CD14-positive monocyte (primary cell): Measurements from ENCODE around the gene PRSS23. TPM values are rescaled to one million over a fixed set of nuclear protein-coding genes. Genes with fewer than 3 reads are reported as not detected.

Source experiments
- DNase-seq, 3 donors: peaks; one replicate each; pipeline ENCODE4 v3.0.0-alpha.2; 2011 to 2022
- H2AFZ ChIP-seq: 2 replicates; pipeline ENCODE4 v1.6.0; 2012; ENCODE audit warnings: mild to moderate bottlenecking, low read depth, low read length, inconsistent platforms; ENCODE audit not compliant: insufficient read depth, poor library complexity, severe bottlenecking
- H3K27ac ChIP-seq, 2 donors: 1 replicate in 1 of 2; 2 replicates in 1 of 2; pipeline ENCODE4 v1.5.1; 2012 to 2013; ENCODE audit warnings: low read length in 2 of 2, control low read depth in 1 of 2, inconsistent platforms in 1 of 2, low read depth in 1 of 2, mild to moderate bottlenecking in 1 of 2
- H3K27me3 ChIP-seq, 2 donors: one replicate each; pipeline versions ENCODE4 v1.6.0 to v1.6.1; 2011 to 2013; ENCODE audit warnings: low read length in 2 of 2; ENCODE audit not compliant: control insufficient read depth in 2 of 2, insufficient read depth in 2 of 2
- H3K36me3 ChIP-seq, 2 donors: replicated peaks in 1 of 2; 1 replicate in 1 of 2; 2 replicates in 1 of 2; pipeline versions ENCODE4 v1.5.1 to v1.6.1; 2012 to 2013; ENCODE audit warnings: low read length in 2 of 2, control low read depth in 1 of 2, inconsistent platforms in 1 of 2, mild to moderate bottlenecking in 1 of 2; ENCODE audit not compliant: insufficient read depth in 2 of 2, control insufficient read depth in 1 of 2
- H3K4me1 ChIP-seq, 2 donors: 1 replicate in 1 of 2; 2 replicates in 1 of 2; pipeline versions ENCODE4 v1.5.1 to v1.6.1; 2012 to 2013; ENCODE audit warnings: low read length in 2 of 2, control low read depth in 1 of 2, inconsistent platforms in 1 of 2, mild to moderate bottlenecking in 1 of 2, moderate library complexity in 1 of 2; ENCODE audit not compliant: insufficient read depth in 2 of 2, control insufficient read depth in 1 of 2
- H3K4me2 ChIP-seq: replicated peaks from 2 replicates; pipeline ENCODE3; 2012; ENCODE audit warnings: low read length, moderate library complexity, mild to moderate bottlenecking; ENCODE audit not compliant: poor library complexity, severe bottlenecking; ENCODE audit errors: extremely low read depth
- H3K4me3 ChIP-seq, 3 experiments: fragments of 200-600 bp in 1 of 3; sonication (generic) in 1 of 3; replicated peaks in 1 of 3; 1 replicate in 2 of 3; 2 replicates in 1 of 3; pipeline ENCODE4 v1.5.1; 2011 to 2013; ENCODE audit warnings: low read length in 3 of 3, mild to moderate bottlenecking in 3 of 3, control low read depth in 2 of 3, low read depth in 2 of 3, inconsistent platforms in 1 of 3, moderate library complexity in 1 of 3
- H3K79me2 ChIP-seq: 2 replicates; pipeline ENCODE4 v1.6.0; 2012; ENCODE audit warnings: mild to moderate bottlenecking, control low read depth, inconsistent platforms, low read length, moderate library complexity; ENCODE audit not compliant: insufficient read depth
- H3K9ac ChIP-seq: 2 replicates; pipeline ENCODE4 v1.6.0; 2017; ENCODE audit warnings: low read length, mild to moderate bottlenecking; ENCODE audit not compliant: insufficient read depth, poor library complexity, severe bottlenecking
- H3K9me3 ChIP-seq, 2 donors: replicated peaks in 1 of 2; 1 replicate in 1 of 2; 2 replicates in 1 of 2; pipeline versions ENCODE4 v1.5.1 to v1.6.1; 2012 to 2013; ENCODE audit warnings: low read length in 2 of 2, control low read depth in 1 of 2; ENCODE audit not compliant: control insufficient read depth in 1 of 2, insufficient read depth in 1 of 2
- H4K20me1 ChIP-seq: 2 replicates; pipeline ENCODE4 v1.6.0; 2012; ENCODE audit warnings: mild to moderate bottlenecking, low read length, control low read depth, moderate library complexity; ENCODE audit not compliant: insufficient read depth
- H3K27ac Mint-ChIP-seq, 7 donors: one replicate each; pipeline ENCODE4 v1.8.0; 2020; ENCODE audit warnings: mild to moderate bottlenecking in 7 of 7, mixed read lengths in 7 of 7, moderate library complexity in 6 of 7, inconsistent platforms in 2 of 7
- H3K27me3 Mint-ChIP-seq, 3 donors: one replicate each; pipeline ENCODE4 v1.8.0; 2021 to 2022; ENCODE audit warnings: low read depth in 3 of 3, mild to moderate bottlenecking in 3 of 3, mixed read lengths in 3 of 3, moderate library complexity in 3 of 3, inconsistent platforms in 1 of 3
- H3K36me3 Mint-ChIP-seq, 2 donors: one replicate each; pipeline ENCODE4 v1.8.0; 2020; ENCODE audit warnings: mixed read lengths in 2 of 2, inconsistent platforms in 1 of 2, mild to moderate bottlenecking in 1 of 2
- H3K4me1 Mint-ChIP-seq: one replicate; pipeline ENCODE4 v1.8.0; 2020; ENCODE audit warnings: mild to moderate bottlenecking, mixed read lengths
- H3K4me3 Mint-ChIP-seq, 2 donors: one replicate each; pipeline ENCODE4 v1.8.0; 2020; ENCODE audit warnings: mild to moderate bottlenecking in 2 of 2, mixed read lengths in 2 of 2, moderate library complexity in 1 of 2
- H3K9me3 Mint-ChIP-seq, 7 donors: one replicate each; pipeline ENCODE4 v1.8.0; 2020 to 2022; ENCODE audit warnings: mixed read lengths in 7 of 7, mild to moderate bottlenecking in 6 of 7, moderate library complexity in 6 of 7, inconsistent platforms in 2 of 7
- WGBS: methylation state at CpG from one replicate; pipeline ENCODE4 v1.1.5; 2013; ENCODE audit warnings: missing lambda C conversion rate; ENCODE audit not compliant: insufficient coverage; 5-methylcytosine and 5-hydroxymethylcytosine counted together
- intact Hi-C, 2 donors: fragments of 100-400 bp; cut with micrococcal nuclease; formaldehyde crosslinking; loops; one replicate each; pipeline versions ENCODE4 v1.15.0 to v1.15.1; 2023
- polyA plus RNA-seq, 3 donors: library from polyadenylated mRNA; depleted of rRNA in 1 of 3; unstranded in 2 of 3; stranded (reverse) in 1 of 3; fragments of 300-500 nt in 2 of 3; fragments of >200 nt in 1 of 3; fragmentation: Illumina TruSeq in 2 of 3; gene quantifications; 1 replicate in 2 of 3; 2 replicates in 1 of 3; pipeline ENCODE4 v1.2.3, GENCODE V29; 2012 to 2021
- TF ChIP-seq, protein P1 (sequence below): fragments of 200-600 bp; IDR thresholded peaks from one replicate; pipeline ENCODE4 v1.8.0; 2022; ENCODE audit warnings: antibody characterized with exemption, mild to moderate bottlenecking

Gene PRSS23
- polyA plus RNA-seq, 3 donors: 0.08 to 0.19 TPM; not detected in 1

DNA sequence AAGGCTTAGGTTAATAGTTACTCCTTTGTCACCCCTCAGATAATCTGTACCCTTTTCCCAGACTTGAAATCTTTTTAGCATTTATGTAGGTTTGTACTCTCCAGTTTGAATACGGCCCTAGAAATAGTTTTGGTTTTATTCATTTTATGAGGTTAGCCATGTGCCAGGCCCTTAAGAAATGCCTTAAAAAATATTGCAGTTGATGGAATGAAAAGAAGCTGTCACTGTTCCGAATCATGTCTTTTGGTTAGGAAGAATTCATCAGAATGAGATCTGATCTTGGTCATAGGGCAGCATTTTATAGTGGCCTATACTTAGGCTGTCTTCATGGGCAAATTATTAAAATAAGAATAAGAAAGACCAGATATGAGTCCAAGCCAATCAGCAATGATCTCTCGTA lies 14.8 kb upstream of the PRSS23 start:
- H3K27ac Mint-ChIP-seq: no peak overlapping the region
- no peaks in the 10 kb centered on the region for H3K9me3 Mint-ChIP-seq
- Histone ChIP-seq H3K27me3 (no peaks in the 10 kb centered on the region), H4K20me1 (no peaks in the 10 kb centered on the region), H2AFZ (no peak overlapping the region), H3K4me1 (no peaks in the 10 kb centered on the region), H3K79me2 (no peaks in the 10 kb centered on the region), H3K4me3 (no peak overlapping the region), H3K36me3 (no peaks in the 10 kb centered on the region), H3K4me2 (no peak overlapping the region), H3K9ac (no peak overlapping the region), H3K9me3 (no peaks in the 10 kb centered on the region), H3K27ac (no peak overlapping the region)
- DNase-seq: no peak
- no peaks in the 10 kb centered on the region for H3K27me3 Mint-ChIP-seq
- TF ChIP-seq, protein P1, sequence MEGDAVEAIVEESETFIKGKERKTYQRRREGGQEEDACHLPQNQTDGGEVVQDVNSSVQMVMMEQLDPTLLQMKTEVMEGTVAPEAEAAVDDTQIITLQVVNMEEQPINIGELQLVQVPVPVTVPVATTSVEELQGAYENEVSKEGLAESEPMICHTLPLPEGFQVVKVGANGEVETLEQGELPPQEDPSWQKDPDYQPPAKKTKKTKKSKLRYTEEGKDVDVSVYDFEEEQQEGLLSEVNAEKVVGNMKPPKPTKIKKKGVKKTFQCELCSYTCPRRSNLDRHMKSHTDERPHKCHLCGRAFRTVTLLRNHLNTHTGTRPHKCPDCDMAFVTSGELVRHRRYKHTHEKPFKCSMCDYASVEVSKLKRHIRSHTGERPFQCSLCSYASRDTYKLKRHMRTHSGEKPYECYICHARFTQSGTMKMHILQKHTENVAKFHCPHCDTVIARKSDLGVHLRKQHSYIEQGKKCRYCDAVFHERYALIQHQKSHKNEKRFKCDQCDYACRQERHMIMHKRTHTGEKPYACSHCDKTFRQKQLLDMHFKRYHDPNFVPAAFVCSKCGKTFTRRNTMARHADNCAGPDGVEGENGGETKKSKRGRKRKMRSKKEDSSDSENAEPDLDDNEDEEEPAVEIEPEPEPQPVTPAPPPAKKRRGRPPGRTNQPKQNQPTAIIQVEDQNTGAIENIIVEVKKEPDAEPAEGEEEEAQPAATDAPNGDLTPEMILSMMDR: no peak
- H3K4me1 Mint-ChIP-seq: no peaks in the 10 kb centered on the region
- no peaks in the 10 kb centered on the region for H3K36me3 Mint-ChIP-seq
- no peak overlapping the region for H3K4me3 Mint-ChIP-seq
- intact Hi-C loops: no loop called here
- WGBS: 100% methylated on average over 3 of the region's 3 CpGs

GRCh38 chr11:86787018-86787536 lies 13.3 kb upstream of the PRSS23 start:
- H3K4me2 ChIP-seq: no peak overlapping the region
- intact Hi-C loops: no loop called here
- Mint-ChIP-seq H3K9me3 (no peaks in the 10 kb centered on the region), H3K4me3 (no peak overlapping the region), H3K27ac (no peak overlapping the region), H3K36me3 (no peaks in the 10 kb centered on the region), H3K4me1 (no peaks in the 10 kb centered on the region), H3K27me3 (no peaks in the 10 kb centered on the region)
- no peak overlapping the region for H3K9ac ChIP-seq
- WGBS: no CpG with 5 or more reads among the region's 2 CpGs
- H3K9me3 ChIP-seq: no peaks in the 10 kb centered on the region
- H3K36me3 ChIP-seq: no peaks in the 10 kb centered on the region
- no peaks in the 10 kb centered on the region for H3K79me2 ChIP-seq
- no peaks in the 10 kb centered on the region for H4K20me1 ChIP-seq
- TF ChIP-seq, protein P1: no peak
- no peaks in the 10 kb centered on the region for H3K4me1 ChIP-seq
- no peak for DNase-seq
- H3K4me3 ChIP-seq: no peak overlapping the region
- no peaks in the 10 kb centered on the region for H3K27me3 ChIP-seq
- H2AFZ ChIP-seq: no peak overlapping the region
- H3K27ac ChIP-seq: no peak overlapping the region
